Suprapubic skin (tissue), 4 donors: ENCODE data around the gene CPNE4.

Experiments
- POLR2A ChIP-seq, 2 donors: fragments of 450-650 bp; IDR thresholded peaks; one replicate each; pipeline ENCODE4 v1.6.1; 2017; ENCODE audit warnings: antibody characterized with exemption in 2 of 2, mild to moderate bottlenecking in 2 of 2, moderate library complexity in 2 of 2
- POLR2AphosphoS5 ChIP-seq, 3 donors: sonication (generic); formaldehyde crosslinking; IDR thresholded peaks; one replicate each; pipeline ENCODE4 v1.6.1; 2017; ENCODE audit warnings: antibody characterized with exemption in 3 of 3

GRCh38 chr3:131733086-131733841 lies 301.6 kb downstream of the CPNE4 start:
- no peak for TF ChIP-seq POLR2A (IDR thresholded peaks at IDR 0.05)
- TF ChIP-seq POLR2AphosphoS5 (IDR thresholded peaks at IDR 0.05), result no peak
